DMS53 treated with DMSO at 0.1 percent for 48 hours (cell line): ENCODE results near the gene TELO2.
"Not testable (repeated sequence)": the region's sequence is repeated elsewhere in the genome, so short reads cannot be mapped to it uniquely, and the experiment has no call there.

Source experiments
- DNase-seq: peaks from one replicate; lab custom pipeline; 2025; ENCODE audit not compliant: unreplicated experiment; lab: John Stamatoyannopoulos, UW

Gene TELO2

GRCh38 chr16:1457489-1458245 is 35.5 kb upstream of the TELO2 start:
- DNase-seq: no peak

- no peak for DNase-seq
Measured at GRCh38 chr16:1458336-1458976, 34.7 kb upstream of the TELO2 start.

GRCh38 chr16:1458977-1459341 is 34.2 kb upstream of the TELO2 start:
- no peak for DNase-seq

GRCh38 chr16:1459967-1460366 is 33.2 kb upstream of the TELO2 start:
- DNase-seq: no peak

GRCh38 chr16:1460602-1461138 is 32.5 kb upstream of the TELO2 start:
- DNase-seq: no peak

- no peak for DNase-seq
Measured at GRCh38 chr16:1461146-1461545, 32.0 kb upstream of the TELO2 start.

- DNase-seq: no peak
Measured at GRCh38 chr16:1464196-1464893, 28.8 kb upstream of the TELO2 start.

- DNase-seq: no peak
Measured at GRCh38 chr16:1464894-1465566, 28.1 kb upstream of the TELO2 start.

- DNase-seq: no peak
Measured at GRCh38 chr16:1465567-1465915, 27.6 kb upstream of the TELO2 start.

- no peak for DNase-seq
Measured at GRCh38 chr16:1466054-1466453, 27.1 kb upstream of the TELO2 start.

GRCh38 chr16:1466968-1467521 is 26.1 kb upstream of the TELO2 start:
- no peak for DNase-seq

GRCh38 chr16:1468426-1468810 is 24.7 kb upstream of the TELO2 start:
- DNase-seq: no peak

GRCh38 chr16:1469141-1469540 is 24.0 kb upstream of the TELO2 start:
- DNase-seq: not testable (repeated sequence)

GRCh38 chr16:1469693-1470201 is 23.4 kb upstream of the TELO2 start:
- no peak for DNase-seq

- DNase-seq: no peak
Measured at GRCh38 chr16:1470481-1471251, 22.5 kb upstream of the TELO2 start.

GRCh38 chr16:1471569-1472194 is 21.5 kb upstream of the TELO2 start:
- DNase-seq: no peak

GRCh38 chr16:1472974-1473373 is 20.2 kb upstream of the TELO2 start:
- DNase-seq: no peak

GRCh38 chr16:1474082-1474795 is 18.9 kb upstream of the TELO2 start:
- DNase-seq: no peak
